Measurements from ENCODE around the gene PCBP2.
"Not testable (repeated sequence)": the region's sequence is repeated elsewhere in the genome, so short reads cannot be mapped to it uniquely, and the experiment has no call there.

The PCBP2 gene

GRCh38 chr12:53451661-53452158 lies at the start of gene PCBP2:
PCBP2 (plus strand) TSS chr12:53452102; CDS start chr12:53454801, 2,699 bp downstream.
- Histone ChIP-seq H3K9me3 (ENCODE audit: low read length) (no peaks in the 10 kb centered on the region), H3K27me3 (ENCODE audit: control insufficient read depth in 1 of 2, insufficient read depth in 2 of 2, low read length in 2 of 2) (no peaks in the 10 kb centered on the region), H3K4me3 (ENCODE audit: low read depth in 1 of 2, low read length in 2 of 2) (peak within 1 kb of the TSS; percentile 76 to 96), H3K36me3 (ENCODE audit: insufficient read depth, low read length) (peaks cover 25% of the 10 kb centered on the region), H3K4me1 (ENCODE audit: insufficient read depth, low read length) (peaks cover 24% of the 10 kb centered on the region), H3K27ac (ENCODE audit: low read depth, low read length) (peak within 1 kb of the TSS; percentile 100), H3K9ac (ENCODE audit: low read length) (peak within 1 kb of the TSS; percentile 67)

GRCh38 chr12:53402351-53402750 lies 49.6 kb upstream of the PCBP2 start:
- H3K9ac ChIP-seq (ENCODE audit: low read length); H3K4me3 ChIP-seq (ENCODE audit: low read depth in 1 of 2, low read length in 2 of 2); H3K36me3 ChIP-seq (ENCODE audit: insufficient read depth, low read length); H3K9me3 ChIP-seq (ENCODE audit: low read length); H3K27me3 ChIP-seq (ENCODE audit: control insufficient read depth in 1 of 2, insufficient read depth in 2 of 2, low read length in 2 of 2); H3K27ac ChIP-seq (ENCODE audit: low read depth, low read length); H3K4me1 ChIP-seq (ENCODE audit: insufficient read depth, low read length): not testable (repeated sequence)

- no peaks in the 10 kb centered on the region for H3K36me3 ChIP-seq (ENCODE audit: insufficient read depth, low read length)
- no peaks in the 10 kb centered on the region for H3K27me3 ChIP-seq (ENCODE audit: control insufficient read depth in 1 of 2, insufficient read depth in 2 of 2, low read length in 2 of 2)
- H3K27ac ChIP-seq (ENCODE audit: low read depth, low read length): no peak overlapping the region
- H3K9ac ChIP-seq (ENCODE audit: low read length): no peak overlapping the region
- peaks cover 9% of the 10 kb centered on the region for H3K4me1 ChIP-seq (ENCODE audit: insufficient read depth, low read length)
- no peak overlapping the region for H3K4me3 ChIP-seq (ENCODE audit: low read depth in 1 of 2, low read length in 2 of 2)
- no peaks in the 10 kb centered on the region for H3K9me3 ChIP-seq (ENCODE audit: low read length)
These were observed 49.0 kb upstream of the PCBP2 start for GRCh38 chr12:53402871-53403270.

- Histone ChIP-seq H3K4me3 (ENCODE audit: low read depth in 1 of 2, low read length in 2 of 2) (no peak overlapping the region), H3K9me3 (ENCODE audit: low read length) (no peaks in the 10 kb centered on the region), H3K9ac (ENCODE audit: low read length) (no peak overlapping the region), H3K4me1 (ENCODE audit: insufficient read depth, low read length) (peaks cover 41% of the 10 kb centered on the region), H3K27me3 (ENCODE audit: control insufficient read depth in 1 of 2, insufficient read depth in 2 of 2, low read length in 2 of 2) (no peaks in the 10 kb centered on the region), H3K27ac (ENCODE audit: low read depth, low read length) (no peak overlapping the region), H3K36me3 (ENCODE audit: insufficient read depth, low read length) (peaks cover 32% of the 10 kb centered on the region)
These were observed 41.0 kb upstream of the PCBP2 start for GRCh38 chr12:53410951-53411350.

- Histone ChIP-seq H3K4me3 (ENCODE audit: low read depth in 1 of 2, low read length in 2 of 2) (no peak overlapping the region), H3K27ac (ENCODE audit: low read depth, low read length) (peak overlapping the region; percentile 53), H3K9ac (ENCODE audit: low read length) (no peak overlapping the region), H3K36me3 (ENCODE audit: insufficient read depth, low read length) (peaks cover 32% of the 10 kb centered on the region), H3K4me1 (ENCODE audit: insufficient read depth, low read length) (peaks cover 42% of the 10 kb centered on the region), H3K9me3 (ENCODE audit: low read length) (no peaks in the 10 kb centered on the region), H3K27me3 (ENCODE audit: control insufficient read depth in 1 of 2, insufficient read depth in 2 of 2, low read length in 2 of 2) (no peaks in the 10 kb centered on the region)
These were observed 38.3 kb upstream of the PCBP2 start for GRCh38 chr12:53413485-53414204.

- Histone ChIP-seq H3K4me3 (ENCODE audit: low read depth in 1 of 2, low read length in 2 of 2) (no peak overlapping the region), H3K4me1 (ENCODE audit: insufficient read depth, low read length) (peaks cover 42% of the 10 kb centered on the region), H3K27me3 (ENCODE audit: control insufficient read depth in 1 of 2, insufficient read depth in 2 of 2, low read length in 2 of 2) (no peaks in the 10 kb centered on the region), H3K27ac (ENCODE audit: low read depth, low read length) (peak overlapping the region; percentile 49), H3K36me3 (ENCODE audit: insufficient read depth, low read length) (peaks cover 20% of the 10 kb centered on the region), H3K9me3 (ENCODE audit: low read length) (no peaks in the 10 kb centered on the region), H3K9ac (ENCODE audit: low read length) (no peak overlapping the region)
These were observed 37.0 kb upstream of the PCBP2 start for GRCh38 chr12:53414756-53415417.

GRCh38 chr12:53415752-53416389 lies 36.0 kb upstream of the PCBP2 start:
- H3K9me3 ChIP-seq (ENCODE audit: low read length); H3K4me3 ChIP-seq (ENCODE audit: low read depth in 1 of 2, low read length in 2 of 2); H3K9ac ChIP-seq (ENCODE audit: low read length); H3K27me3 ChIP-seq (ENCODE audit: control insufficient read depth in 1 of 2, insufficient read depth in 2 of 2, low read length in 2 of 2): not testable (repeated sequence)
- Histone ChIP-seq H3K36me3 (ENCODE audit: insufficient read depth, low read length) (peaks cover 13% of the 10 kb centered on the region), H3K27ac (ENCODE audit: low read depth, low read length) (peak overlapping the region; percentile 49), H3K4me1 (ENCODE audit: insufficient read depth, low read length) (peaks cover 42% of the 10 kb centered on the region)

GRCh38 chr12:53417291-53417816 lies 34.5 kb upstream of the PCBP2 start:
- H3K36me3 ChIP-seq (ENCODE audit: insufficient read depth, low read length); H3K9ac ChIP-seq (ENCODE audit: low read length); H3K9me3 ChIP-seq (ENCODE audit: low read length); H3K27ac ChIP-seq (ENCODE audit: low read depth, low read length); H3K4me3 ChIP-seq (ENCODE audit: low read depth in 1 of 2, low read length in 2 of 2); H3K27me3 ChIP-seq (ENCODE audit: control insufficient read depth in 1 of 2, insufficient read depth in 2 of 2, low read length in 2 of 2): not testable (repeated sequence)
- peaks cover 34% of the 10 kb centered on the region for H3K4me1 ChIP-seq (ENCODE audit: insufficient read depth, low read length)

- Histone ChIP-seq H3K27me3 (ENCODE audit: control insufficient read depth in 1 of 2, insufficient read depth in 2 of 2, low read length in 2 of 2) (no peaks in the 10 kb centered on the region), H3K9ac (ENCODE audit: low read length) (no peak overlapping the region), H3K4me1 (ENCODE audit: insufficient read depth, low read length) (peaks cover 26% of the 10 kb centered on the region), H3K4me3 (ENCODE audit: low read depth in 1 of 2, low read length in 2 of 2) (no peak overlapping the region), H3K36me3 (ENCODE audit: insufficient read depth, low read length) (no peaks in the 10 kb centered on the region), H3K27ac (ENCODE audit: low read depth, low read length) (no peak overlapping the region), H3K9me3 (ENCODE audit: low read length) (no peaks in the 10 kb centered on the region)
These were observed 33.7 kb upstream of the PCBP2 start for GRCh38 chr12:53418221-53418620.

- H3K9me3 ChIP-seq (ENCODE audit: low read length): no peaks in the 10 kb centered on the region
- H3K9ac ChIP-seq (ENCODE audit: low read length): no peak overlapping the region
- H3K27me3 ChIP-seq (ENCODE audit: control insufficient read depth in 1 of 2, insufficient read depth in 2 of 2, low read length in 2 of 2): no peaks in the 10 kb centered on the region
- H3K27ac ChIP-seq (ENCODE audit: low read depth, low read length): no peak overlapping the region
- H3K4me3 ChIP-seq (ENCODE audit: low read depth in 1 of 2, low read length in 2 of 2): no peak overlapping the region
- no peaks in the 10 kb centered on the region for H3K36me3 ChIP-seq (ENCODE audit: insufficient read depth, low read length)
- H3K4me1 ChIP-seq (ENCODE audit: insufficient read depth, low read length): peaks cover 13% of the 10 kb centered on the region
These were observed 32.1 kb upstream of the PCBP2 start for GRCh38 chr12:53419756-53420155.

- H3K27me3 ChIP-seq (ENCODE audit: control insufficient read depth in 1 of 2, insufficient read depth in 2 of 2, low read length in 2 of 2); H3K27ac ChIP-seq (ENCODE audit: low read depth, low read length); H3K9me3 ChIP-seq (ENCODE audit: low read length); H3K4me1 ChIP-seq (ENCODE audit: insufficient read depth, low read length); H3K36me3 ChIP-seq (ENCODE audit: insufficient read depth, low read length); H3K4me3 ChIP-seq (ENCODE audit: low read depth in 1 of 2, low read length in 2 of 2); H3K9ac ChIP-seq (ENCODE audit: low read length): not testable (repeated sequence)
These were observed 29.7 kb upstream of the PCBP2 start for GRCh38 chr12:53422247-53422646.

Data from muscle layer of colon (tissue), 2 donors.